ENCODE measurements around the gene NEU4.
"Not testable (repeated sequence)": the region's sequence is repeated elsewhere in the genome, so short reads cannot be mapped to it uniquely, and the experiment has no call there.

The NEU4 gene

DNA sequence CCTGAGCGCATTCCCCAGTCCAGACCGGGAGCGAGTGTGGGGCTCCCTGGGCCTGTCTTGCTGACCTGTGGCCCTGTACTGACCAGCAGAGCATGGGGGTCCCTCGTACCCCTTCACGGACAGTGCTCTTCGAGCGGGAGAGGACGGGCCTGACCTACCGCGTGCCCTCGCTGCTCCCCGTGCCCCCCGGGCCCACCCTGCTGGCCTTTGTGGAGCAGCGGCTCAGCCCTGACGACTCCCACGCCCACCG lies 5.3 kb downstream of the NEU4 start:
- no peak for DNase-seq (ENCODE audit: low spot score)

DNA sequence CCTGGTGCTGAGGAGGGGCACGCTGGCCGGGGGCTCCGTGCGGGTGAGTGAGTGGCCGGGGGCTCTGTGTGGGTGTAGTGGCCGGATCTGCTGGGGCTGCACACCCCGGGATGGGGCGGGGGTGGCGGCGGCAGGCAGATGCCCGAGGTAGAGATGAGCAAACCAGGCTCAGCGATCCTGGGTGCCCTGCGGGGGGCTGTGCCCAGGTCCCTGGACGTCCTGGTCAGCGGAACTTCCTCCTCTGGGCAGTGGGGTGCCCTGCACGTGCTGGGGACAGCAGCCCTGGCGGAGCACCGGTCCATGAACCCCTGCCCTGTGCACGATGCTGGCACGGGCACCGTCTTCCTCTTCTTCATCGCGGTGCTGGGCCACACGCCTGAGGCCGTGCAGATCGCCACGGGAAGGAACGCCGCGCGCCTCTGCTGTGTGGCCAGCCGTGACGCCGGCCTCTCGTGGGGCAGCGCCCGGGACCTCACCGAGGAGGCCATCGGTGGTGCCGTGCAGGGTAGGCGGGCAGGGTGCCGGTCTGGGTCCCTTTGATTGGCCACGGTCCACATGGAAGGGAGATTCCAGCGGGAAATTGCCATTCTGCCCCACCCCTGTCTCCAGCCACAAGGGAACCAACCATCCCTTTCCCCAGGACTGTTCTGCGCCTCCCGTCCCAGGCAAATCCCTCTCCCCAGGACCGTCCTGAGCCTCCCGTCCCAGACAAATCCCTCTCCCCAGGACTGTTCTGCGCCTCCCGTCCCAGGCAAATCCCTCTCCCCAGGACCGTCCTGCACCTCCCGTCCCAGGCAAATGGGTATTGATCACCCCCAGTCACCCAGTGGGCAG lies 5.9 kb downstream of the NEU4 start:
- DNase-seq (ENCODE audit: low spot score): no peak

DNA sequence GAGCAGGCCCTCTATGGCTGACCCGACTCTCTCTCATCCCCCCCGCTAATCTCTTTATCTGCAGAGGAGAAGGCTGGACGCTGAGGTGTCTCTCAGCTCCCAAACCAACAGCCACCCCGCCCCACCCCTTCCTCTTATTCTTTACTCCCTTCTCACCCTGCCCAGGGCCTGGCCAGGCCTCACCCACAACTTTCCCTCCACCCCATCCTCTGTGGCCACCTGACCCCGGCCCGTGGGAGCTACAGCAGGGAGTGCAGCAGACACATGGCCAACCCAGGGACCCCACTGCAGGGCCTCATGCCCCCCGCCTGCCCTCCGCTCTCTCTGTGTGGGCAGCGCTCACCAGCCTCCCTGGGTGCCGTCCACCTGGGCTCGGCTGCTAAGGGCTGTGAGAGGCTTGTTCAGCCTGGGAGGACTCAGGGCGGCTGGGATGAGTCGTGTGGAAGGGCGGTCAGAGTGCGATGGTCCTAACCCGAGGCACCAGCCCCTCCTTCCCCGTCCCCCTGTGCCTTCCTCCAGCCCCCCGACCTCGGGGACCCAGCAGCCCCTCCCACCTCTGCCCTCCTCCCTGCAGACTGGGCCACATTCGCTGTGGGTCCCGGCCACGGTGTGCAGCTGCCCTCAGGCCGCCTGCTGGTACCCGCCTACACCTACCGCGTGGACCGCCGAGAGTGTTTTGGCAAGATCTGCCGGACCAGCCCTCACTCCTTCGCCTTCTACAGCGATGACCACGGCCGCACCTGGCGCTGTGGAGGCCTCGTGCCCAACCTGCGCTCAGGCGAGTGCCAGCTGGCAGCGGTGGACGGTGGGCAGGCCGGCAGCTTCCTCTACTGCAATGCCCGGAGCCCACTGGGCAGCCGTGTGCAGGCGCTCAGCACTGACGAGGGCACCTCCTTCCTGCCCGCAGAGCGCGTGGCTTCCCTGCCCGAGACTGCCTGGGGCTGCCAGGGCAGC lies 6.8 kb downstream of the NEU4 start:
- no peak for DNase-seq (ENCODE audit: low spot score)

DNA sequence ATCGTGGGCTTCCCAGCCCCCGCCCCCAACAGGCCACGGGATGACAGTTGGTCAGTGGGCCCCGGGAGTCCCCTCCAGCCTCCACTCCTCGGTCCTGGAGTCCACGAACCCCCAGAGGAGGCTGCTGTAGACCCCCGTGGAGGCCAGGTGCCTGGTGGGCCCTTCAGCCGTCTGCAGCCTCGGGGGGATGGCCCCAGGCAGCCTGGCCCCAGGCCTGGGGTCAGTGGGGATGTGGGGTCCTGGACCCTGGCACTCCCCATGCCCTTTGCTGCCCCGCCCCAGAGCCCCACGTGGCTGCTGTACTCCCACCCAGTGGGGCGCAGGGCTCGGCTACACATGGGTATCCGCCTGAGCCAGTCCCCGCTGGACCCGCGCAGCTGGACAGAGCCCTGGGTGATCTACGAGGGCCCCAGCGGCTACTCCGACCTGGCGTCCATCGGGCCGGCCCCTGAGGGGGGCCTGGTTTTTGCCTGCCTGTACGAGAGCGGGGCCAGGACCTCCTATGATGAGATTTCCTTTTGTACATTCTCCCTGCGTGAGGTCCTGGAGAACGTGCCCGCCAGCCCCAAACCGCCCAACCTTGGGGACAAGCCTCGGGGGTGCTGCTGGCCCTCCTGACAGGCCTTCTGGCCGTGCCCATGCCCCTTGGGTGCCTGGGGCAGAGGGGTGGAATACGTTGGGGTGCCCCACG lies 7.6 kb downstream of the NEU4 start:
- no peak for DNase-seq (ENCODE audit: low spot score)

DNA sequence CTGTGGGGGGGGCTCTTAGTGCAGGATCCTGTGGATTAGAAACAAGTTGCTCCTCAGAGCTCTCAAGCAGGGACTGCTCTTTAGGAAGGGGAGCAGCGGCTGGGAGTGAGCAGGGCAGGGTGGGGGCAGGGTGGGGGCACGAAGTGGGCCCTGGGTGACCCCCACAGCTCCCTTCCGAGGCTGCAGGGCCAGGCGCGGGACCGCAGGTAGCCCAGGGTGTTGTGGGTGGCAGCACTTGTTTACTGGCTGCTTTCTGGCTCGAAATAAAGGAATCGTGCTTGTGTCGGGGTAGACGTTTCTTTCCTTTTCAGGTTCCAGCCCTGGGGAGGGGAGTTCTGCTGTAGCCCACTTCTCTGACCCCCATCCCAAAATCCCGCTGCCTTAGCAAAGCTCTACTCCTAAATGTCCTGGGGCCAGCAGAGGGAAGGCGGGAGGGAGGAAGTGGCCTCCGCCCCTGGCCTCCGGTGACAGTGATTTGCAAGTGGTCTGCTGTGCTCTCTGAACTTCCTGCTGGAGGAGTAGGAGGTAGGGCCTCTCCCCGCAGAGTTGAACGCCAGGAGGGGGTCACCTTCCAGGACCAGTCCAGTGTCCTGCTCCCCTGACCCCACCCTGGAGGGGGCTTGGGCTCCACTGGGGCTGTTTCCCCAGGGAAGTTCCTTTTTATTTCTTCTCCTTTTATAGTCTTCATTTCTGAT lies 8.3 kb downstream of the NEU4 start:
- DNase-seq (ENCODE audit: low spot score): no peak

DNA sequence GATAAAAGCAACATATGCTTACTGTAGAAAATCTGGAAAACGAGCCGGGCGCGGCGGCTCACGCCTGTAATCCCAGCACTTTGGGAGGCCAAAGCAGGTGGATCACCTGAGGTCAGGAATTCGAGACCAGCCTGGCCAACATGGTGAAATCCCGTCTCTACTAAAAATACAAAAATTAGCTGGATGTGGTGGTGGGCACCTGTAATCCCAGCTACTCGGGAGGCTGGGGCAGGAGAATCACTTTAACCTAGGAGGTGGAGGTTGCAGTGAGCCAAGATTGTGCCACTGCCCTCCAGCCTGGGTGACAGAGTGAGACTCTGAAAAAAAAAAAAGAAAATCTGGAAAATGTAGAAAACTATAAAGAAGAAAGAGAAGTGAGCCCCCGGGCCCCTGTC lies 8.8 kb downstream of the NEU4 start:
- not testable (repeated sequence) for DNase-seq (ENCODE audit: low spot score)

DNA sequence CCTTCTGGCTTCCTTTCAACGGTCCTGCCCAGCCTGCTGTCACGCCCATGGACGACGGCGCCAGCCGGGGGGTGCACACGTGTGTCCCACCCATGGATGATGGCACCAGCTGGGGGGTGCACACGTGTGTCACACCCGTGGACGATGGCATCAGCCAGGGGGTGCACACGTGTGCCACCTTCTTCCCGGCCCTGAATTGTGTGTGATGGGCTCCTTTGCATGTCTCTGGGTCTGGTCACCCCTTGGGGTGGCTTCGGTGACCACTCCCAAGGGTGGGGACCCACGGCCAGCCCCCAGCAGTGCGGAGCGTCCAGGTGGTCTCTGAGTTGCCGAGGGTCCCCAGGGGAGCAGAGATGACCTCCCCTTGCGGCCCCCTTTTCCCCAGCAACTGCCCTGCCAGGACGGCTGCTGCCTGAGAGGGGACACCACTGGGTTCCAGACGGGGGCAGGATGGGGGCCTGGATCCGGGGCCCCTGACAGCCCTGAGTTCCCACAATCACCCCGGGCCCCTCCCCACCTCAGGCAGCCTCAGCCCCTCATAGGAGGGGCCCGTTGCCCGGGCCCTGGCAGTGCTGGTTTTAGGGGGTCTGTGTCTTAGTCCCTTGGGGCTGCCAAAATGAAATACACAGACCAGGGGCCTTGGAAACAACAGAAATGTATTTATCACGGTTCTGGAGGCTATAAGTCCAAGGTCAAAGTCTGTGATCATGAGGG lies 9.4 kb downstream of the NEU4 start:
- DNase-seq (ENCODE audit: low spot score): no peak

DNA sequence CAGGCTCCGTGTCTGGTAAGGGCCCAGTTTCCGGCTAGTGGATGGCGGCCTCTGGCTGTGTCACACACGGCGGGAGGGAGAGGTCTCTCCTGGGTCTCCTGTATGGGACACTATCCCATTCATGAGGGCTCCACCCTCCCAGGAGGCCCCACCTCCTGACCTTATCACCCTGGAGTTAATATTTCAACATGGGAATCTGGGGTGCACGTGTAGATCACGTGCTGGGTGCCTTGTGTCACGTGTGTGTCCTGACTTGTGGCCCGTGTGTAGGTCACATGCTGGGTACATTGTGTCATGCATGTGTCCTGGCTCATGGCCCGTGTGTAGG lies 9.9 kb downstream of the NEU4 start:
- DNase-seq (ENCODE audit: low spot score): no peak

DNA sequence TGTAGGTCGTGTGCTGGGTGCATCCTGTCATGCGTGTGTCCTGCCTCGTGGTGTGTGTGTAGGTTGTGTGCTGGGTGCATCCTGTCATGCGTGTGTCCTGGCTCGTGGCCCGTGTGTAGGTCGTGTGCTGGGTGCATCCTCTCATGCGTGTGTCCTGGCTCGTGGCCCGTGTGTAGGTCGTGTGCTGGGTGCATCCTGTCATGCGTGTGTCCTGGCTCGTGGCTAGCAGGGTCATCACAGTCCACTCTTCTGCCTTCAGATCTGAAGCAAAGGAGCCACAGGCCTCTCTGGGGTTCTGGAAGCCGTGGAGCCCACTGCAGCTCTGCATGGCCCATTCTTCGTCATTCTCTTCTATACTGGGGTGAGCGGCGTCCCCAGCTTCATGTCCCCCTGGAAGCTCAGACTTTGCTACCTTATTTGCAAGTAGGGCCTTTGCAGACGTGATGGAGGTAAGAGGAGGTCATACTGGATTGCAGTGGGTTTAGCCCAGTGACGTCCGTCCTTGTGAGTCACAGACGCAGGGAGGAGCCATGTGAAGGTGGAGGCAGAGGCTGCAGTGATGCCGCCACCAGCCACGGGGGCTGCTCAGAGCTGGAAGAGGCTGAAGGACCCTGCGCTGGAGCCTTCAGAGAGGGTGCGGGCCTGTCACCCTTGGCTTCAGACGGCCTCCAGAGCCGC lies 11.1 kb downstream of the NEU4 start:
- not testable (repeated sequence) for DNase-seq (ENCODE audit: low spot score)

DNA sequence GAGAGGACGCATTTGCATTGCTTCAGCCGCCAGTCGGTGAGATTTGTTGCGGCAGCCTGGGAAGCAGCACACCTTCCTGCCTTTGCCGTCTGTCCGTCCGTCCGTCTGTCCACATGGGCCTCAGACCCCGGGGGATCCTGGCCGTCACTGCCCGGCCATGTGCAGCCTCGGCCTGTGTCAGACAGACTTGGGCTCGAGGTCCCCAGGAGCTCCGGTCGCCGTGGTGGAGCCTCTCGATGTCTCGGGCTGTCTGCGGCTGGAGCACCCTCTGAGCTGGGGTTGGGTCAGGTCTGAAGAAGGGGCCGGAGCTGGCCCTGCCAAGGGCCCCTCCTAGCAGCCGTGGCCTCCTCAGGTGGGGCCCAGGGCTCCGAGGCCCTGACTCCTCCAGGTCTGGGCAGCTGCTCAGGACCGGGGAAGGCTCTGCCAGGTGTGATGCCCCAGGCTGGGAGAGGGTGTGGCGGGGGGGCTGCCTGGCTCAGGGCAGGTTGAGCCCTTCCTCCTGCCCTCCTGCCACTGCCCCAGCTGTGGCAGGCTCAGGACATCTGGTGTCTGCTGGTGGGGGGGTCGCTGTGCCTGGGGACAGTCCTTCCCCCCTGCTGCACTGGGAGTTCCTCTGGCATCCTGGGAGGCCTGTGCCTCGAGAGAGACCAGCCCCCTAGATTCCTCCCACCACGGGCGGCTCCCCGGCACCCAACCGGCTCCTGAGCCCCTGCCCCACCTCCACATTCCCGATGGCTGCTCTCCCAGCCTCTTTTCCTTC lies 11.8 kb downstream of the NEU4 start:
- no peak for DNase-seq (ENCODE audit: low spot score)

DNA sequence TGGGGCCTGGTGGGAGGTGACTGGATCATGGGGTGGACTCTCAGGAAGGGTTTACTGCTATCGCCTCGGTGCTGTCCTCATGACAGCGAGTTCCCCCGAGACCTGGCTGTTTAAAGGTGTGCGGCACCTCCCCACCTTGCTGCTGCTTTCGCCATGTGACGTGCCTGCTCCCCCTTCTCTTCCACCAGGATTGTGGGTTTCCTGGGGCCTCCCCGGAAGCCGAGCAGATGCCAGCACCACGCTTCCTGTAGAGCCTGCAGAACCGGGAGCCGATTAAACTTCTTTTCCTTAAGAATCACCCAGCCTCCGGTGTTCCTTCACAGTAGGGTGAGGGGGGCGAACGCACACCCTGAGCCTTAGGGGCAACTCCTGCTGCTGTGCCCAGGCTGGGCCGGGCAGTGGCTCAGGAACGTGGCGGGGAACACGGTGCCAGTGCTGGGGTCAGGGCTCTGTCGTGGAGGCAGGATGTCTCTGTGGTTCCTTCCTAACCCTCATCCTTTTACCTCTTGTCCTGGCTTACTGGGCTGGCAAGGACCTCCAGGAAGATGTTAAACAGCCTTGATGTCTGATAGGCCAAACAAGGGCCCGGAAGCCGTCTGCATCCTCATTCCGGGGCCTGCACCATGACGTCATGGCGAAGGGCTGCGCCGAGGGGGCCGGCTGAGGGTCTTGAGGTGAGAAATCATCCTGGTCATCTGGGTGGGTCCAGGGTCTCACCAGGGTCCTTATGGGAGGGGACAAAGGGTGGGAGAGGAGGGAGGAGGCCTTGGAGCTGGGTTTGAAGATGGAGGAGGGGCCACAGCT lies 12.7 kb downstream of the NEU4 start:
- no peak for DNase-seq (ENCODE audit: low spot score)

DNA sequence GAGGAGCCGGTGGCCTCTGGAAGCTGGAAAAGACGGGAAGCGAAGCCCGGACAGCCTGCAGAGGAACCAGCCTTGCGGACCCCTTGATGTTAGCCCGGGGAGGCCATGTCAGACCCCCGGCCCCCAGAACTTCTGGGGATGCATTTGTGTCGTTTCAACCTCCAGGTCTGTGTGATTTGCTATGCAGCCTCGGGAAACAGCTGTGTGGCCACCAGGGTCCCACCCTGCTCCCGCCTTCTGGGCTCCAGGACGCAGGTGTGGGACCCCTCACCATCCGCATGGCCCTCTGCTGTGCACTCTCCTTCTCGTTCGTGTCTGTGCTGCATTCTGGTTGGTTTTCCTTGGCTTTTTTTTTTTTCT lies 13.3 kb downstream of the NEU4 start:
- no peak for DNase-seq (ENCODE audit: low spot score)

DNA sequence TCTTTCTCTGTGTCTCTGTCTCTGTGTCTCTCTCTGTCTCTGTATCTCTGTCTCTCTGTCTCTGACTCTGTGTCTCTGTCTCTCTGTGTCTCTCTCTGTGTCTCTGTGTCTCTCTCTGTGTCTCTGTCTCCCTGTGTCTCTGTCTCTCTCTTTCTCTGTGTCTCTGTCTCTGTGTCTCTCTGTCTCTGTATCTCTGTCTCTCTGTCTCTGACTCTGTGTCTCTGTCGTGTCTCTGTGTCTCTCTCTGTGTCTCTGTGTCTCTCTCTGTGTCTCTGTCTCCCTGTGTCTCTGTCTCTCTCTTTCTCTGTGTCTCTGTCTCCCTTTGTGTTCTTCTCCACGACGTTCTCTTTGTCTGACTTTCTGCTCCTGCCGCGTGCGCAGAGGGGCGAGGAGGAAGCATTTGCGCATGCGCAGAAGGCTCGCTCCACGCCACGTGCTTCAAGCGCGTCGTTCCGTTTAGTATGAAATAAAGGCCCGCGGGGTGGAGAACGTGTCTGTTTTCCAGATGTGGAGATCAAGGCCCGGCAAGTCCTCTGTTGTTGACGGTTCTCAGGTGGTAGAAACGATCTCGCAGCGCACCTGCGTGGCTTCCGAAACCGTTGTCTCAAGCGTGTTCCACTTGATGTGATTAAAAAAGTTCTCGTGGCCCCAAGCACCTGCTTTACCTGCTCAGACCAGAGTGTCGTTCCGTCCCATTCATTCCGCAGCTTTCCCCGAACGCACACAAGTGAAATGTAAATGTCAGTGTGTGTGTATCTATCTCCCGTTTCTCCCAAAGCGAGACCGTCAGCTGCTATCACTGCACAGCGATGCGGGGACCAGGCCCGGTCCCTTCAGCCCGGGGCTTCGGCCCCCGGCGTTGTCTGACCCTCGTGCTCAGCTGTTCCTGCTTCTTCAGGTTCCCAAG lies 14.8 kb downstream of the NEU4 start:
- DNase-seq (ENCODE audit: low spot score): not testable (repeated sequence)

DNA sequence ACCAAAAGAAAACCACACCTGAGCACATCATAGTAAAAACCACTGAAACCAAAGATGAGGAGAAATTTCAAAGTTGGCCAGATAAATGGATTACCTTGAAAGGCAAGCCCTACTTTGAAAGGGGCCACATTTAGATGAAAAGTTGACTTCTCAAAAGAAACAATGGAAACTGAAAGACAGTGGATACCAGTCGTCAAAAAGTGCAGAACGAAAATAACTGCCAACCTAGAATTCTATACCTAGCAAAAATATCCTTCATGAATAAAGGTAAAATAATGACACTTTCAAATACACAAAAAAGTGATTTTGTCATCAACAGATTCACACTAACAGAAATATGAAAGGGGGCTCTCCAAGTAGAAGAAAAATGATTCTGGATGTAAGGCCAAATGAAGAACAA lies 18.4 kb downstream of the NEU4 start:
- DNase-seq (ENCODE audit: low spot score): no peak

DNA sequence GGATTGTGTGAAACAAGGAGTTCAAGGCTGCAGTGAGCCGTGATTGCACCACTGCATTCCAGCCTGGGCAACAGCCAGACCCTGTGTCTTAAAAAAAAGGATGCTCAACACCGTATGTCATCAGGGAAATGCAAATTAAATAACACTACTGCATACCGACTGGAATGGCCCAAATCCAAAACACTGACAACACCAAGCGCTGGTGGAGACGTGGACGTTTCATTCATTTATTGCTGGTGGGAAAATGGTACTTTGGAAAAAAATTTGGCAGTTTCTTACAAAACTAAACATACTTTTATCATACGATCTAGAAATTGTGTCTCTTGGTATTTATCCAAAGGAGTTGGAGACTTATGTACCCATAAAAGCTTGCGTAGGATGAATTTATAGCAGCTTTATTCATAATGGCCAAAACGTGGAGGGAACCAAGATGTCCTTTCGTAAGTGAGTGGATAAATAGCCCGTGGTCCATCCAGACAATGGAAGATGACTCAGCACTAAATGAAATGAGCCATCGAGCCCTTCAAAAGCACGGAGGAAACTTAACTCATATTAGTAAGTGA lies 24.2 kb downstream of the NEU4 start:
- DNase-seq (ENCODE audit: low spot score): no peak

DNA sequence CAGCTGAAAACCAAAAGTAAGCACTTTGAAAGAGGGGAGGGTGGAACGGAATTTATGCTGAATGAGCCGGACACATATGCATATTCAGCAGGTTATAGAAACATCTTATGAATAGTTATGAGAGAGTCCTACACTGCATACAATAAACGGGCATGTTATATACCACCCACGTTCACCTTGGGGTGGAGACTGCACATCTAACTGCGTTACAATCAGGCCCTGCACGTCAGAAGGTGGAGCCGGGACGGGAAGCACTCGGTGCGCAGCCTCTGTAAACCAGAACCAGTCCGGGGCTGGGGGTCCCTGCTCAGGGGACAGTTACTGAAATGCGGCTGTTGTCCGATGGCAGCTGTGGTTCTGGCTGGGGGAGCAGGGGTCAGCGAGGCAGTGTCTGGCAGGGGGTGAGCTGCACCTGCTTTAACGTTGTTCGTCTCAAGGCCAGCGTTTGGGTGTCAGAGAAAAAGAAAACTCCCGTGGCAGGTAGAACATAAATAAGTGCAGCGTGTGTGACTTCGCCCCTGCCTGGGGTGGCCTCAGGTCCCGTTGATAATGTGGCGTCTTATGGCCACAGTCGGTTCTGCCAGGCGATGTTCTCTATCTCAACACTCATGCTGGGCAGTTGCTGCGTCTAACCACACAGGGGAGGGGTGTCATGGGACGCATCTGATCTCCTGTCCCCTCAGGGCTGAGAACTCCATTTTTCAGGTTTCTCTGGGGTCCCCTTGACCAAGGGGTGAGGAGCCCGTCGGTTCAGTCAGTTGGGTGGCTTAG lies 24.9 kb downstream of the NEU4 start:
- not testable (repeated sequence) for DNase-seq (ENCODE audit: low spot score)

DNA sequence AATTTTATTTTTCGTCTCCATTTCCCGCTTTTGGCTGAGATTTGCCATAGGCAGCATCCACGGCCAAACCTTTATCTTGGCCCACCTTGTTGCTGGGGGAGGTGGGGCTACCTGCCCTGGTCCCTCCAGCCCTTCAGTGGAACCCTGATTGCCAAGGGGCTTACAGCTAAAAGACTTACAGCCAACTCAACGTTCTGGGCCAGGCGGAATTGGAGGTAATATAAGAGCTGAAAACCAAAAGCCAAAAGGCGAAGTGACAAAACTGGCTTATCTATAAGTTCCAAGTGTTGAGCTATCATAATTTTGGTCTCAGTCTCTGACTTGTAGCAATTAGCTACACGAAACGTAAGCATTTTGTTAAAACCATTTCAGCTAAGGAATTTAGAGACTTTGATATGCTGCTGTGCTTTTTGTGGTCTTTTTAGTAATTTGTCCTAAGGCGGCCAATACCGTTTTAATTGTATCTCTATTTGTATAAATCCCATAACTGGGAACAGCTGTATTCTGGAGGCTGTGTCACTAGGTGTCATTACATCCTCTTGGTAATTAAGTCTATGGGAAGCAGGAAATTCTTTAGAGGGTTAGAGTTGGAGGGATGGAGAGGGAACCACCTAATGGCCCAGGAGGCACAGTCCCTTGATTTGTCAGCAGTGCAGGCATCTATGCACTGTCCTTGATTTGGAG lies 25.7 kb downstream of the NEU4 start:
- DNase-seq (ENCODE audit: low spot score): no peak

Measured in NAMALWA (cell line).